Kidney epithelial cell (primary cell): Measurements from ENCODE around the gene PLXDC1. TPM values are rescaled to one million over a fixed set of nuclear protein-coding genes. Genes with fewer than 3 reads are reported as not detected.
"Not testable (repeated sequence)": the region's sequence is repeated elsewhere in the genome, so short reads cannot be mapped to it uniquely, and the experiment has no call there.

Source experiments
- DNase-seq: peaks from one replicate; pipeline ENCODE4 v3.0.0-alpha.2; 2010; ENCODE audit warnings: low read depth
- H3K27me3 ChIP-seq: 2 replicates; pipeline ENCODE4 v1.6.0; 2011; ENCODE audit warnings: low read length; ENCODE audit not compliant: control insufficient read depth, insufficient read depth
- H3K36me3 ChIP-seq: 2 replicates; pipeline ENCODE4 v1.5.1; 2011; ENCODE audit warnings: low read length; ENCODE audit not compliant: control insufficient read depth, insufficient read depth
- H3K4me3 ChIP-seq: 2 replicates; pipeline ENCODE4 v1.5.1; 2011; ENCODE audit warnings: low read depth, mild to moderate bottlenecking, control low read depth, low read length
- total RNA-seq: library from RNA; depleted of rRNA; stranded (reverse); fragments of >200 nt; gene quantifications from 2 replicates; pipeline ENCODE4 v1.2.3, GENCODE V29; 2015
- TF ChIP-seq, protein P1 (sequence below): IDR thresholded peaks from 2 replicates; pipeline ENCODE4 v1.5.1; 2011; ENCODE audit warnings: mild to moderate bottlenecking, moderate library complexity, low read length, control low read depth, inconsistent platforms; ENCODE audit not compliant: insufficient read depth, poor library complexity, severe bottlenecking

PLXDC1 gene
- total RNA-seq, 1 donor from 2014 or later = 0.67 TPM

DNA sequence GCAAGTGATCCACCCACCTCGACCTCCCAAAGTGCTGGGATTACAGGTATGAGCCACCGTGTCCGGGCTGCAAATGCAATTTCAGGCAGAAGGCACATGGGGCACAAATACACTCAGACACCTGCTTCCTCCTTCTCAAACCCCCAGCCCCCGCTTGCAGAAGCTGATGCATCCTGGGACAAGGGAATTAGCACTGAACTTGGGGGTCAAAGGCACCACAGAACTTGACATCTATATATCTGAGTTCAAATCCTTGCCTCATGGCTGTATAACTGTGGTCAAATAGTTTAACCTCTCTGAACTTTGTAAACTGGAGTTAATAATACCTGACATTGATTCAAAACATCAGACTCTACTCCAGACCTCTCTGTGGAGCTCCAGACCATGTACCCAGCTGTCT, 18.7 kb upstream of the PLXDC1 start:
- Histone ChIP-seq H3K4me3 (no peak overlapping the region), H3K27me3 (peaks cover 30% of the 10 kb centered on the region), H3K36me3 (no peaks in the 10 kb centered on the region)
- TF ChIP-seq, protein P1, sequence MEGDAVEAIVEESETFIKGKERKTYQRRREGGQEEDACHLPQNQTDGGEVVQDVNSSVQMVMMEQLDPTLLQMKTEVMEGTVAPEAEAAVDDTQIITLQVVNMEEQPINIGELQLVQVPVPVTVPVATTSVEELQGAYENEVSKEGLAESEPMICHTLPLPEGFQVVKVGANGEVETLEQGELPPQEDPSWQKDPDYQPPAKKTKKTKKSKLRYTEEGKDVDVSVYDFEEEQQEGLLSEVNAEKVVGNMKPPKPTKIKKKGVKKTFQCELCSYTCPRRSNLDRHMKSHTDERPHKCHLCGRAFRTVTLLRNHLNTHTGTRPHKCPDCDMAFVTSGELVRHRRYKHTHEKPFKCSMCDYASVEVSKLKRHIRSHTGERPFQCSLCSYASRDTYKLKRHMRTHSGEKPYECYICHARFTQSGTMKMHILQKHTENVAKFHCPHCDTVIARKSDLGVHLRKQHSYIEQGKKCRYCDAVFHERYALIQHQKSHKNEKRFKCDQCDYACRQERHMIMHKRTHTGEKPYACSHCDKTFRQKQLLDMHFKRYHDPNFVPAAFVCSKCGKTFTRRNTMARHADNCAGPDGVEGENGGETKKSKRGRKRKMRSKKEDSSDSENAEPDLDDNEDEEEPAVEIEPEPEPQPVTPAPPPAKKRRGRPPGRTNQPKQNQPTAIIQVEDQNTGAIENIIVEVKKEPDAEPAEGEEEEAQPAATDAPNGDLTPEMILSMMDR = no peak
- no peak for DNase-seq

DNA sequence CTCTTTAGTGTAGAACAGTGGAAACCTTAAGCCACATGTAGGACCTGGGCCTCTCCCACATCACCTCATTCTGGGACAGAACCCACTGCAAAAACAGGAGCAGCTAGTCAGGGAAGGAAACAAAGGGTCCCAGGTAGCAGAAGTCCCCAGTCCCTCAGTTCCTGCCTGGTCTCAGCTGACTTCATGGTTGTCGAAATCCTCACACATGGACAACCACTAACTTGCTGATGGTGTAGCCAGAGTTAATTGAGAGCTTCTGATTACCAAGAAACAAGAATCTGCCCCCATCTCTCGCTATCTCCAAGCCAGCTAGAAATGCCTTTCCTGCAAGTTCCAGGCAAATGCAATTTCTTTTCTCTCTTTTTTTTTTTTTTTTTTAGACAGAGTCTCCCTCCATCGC, 18.1 kb upstream of the PLXDC1 start:
- peaks cover 36% of the 10 kb centered on the region for H3K27me3 ChIP-seq
- DNase-seq = no peak
- H3K36me3 ChIP-seq = no peaks in the 10 kb centered on the region
- TF ChIP-seq, protein P1 = no peak
- H3K4me3 ChIP-seq = no peak overlapping the region

DNA sequence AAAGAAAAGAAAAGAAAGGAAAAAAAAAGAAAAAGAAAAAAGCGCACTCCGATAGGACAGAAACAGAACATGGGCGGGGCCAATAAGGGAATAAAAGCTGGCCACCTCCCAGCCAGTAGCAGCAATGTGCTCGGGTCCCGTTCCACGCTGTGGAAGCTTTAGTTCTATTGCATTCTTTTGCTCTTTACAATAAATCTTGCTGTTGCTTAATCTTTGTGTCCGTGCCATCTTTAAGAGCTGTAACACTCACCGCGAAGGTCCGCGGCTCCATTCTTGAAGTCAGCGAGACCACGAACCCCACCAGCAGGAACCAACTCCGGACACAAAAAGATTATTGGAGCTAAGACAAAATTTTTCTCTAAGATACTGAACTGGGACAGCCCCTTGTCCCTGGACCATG, 17.7 kb upstream of the PLXDC1 start:
- Histone ChIP-seq H3K27me3 (peaks cover 37% of the 10 kb centered on the region), H3K4me3 (no peak overlapping the region), H3K36me3 (no peaks in the 10 kb centered on the region)
- no peak for DNase-seq
- TF ChIP-seq, protein P1 = no peak

DNA sequence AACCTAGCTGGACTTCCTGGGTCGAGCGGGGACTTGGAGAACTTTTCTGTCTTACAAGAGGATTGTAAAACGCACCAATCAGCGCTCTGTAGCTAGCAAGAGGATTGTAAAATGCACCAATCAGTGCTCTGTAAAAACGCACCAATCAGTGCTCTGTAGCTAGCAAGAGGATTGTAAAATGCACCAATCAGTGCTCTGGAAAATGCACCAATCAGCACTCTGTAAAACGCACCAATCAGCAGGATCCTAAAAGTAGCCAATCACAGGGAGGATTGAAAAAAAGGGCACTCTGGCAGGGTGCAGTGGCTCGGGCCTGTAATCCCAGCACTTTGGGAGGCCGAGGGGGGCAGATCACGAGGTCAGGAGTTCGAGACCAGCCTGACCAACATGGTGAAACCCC, 17.1 kb upstream of the PLXDC1 start:
- not testable (repeated sequence) for H3K4me3 ChIP-seq, H3K36me3 ChIP-seq, DNase-seq
- peaks cover 37% of the 10 kb centered on the region for H3K27me3 ChIP-seq

DNA sequence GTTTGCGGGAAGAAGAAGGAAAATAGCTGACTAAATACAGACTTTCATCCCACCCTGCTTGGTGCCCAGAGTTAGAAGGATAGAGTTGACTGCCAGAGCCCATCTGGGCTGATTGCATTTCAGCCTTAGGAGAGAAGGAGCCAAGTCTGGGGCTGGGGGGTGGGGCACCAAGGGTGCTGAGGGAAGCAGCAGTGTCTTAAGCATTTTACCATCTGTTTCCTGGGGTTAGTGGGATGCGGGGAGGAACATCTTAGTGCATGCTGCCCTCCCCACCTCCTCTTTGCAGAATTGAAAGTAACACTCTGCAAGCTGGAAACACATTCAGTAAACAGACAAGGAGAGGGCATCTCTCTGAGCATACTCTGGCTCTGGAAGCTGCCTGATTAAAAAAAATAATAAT, 16.0 kb upstream of the PLXDC1 start:
- no peak for DNase-seq
- TF ChIP-seq, protein P1 = no peak
- Histone ChIP-seq H3K36me3 (no peaks in the 10 kb centered on the region), H3K4me3 (no peak overlapping the region), H3K27me3 (peaks cover 37% of the 10 kb centered on the region)

DNA sequence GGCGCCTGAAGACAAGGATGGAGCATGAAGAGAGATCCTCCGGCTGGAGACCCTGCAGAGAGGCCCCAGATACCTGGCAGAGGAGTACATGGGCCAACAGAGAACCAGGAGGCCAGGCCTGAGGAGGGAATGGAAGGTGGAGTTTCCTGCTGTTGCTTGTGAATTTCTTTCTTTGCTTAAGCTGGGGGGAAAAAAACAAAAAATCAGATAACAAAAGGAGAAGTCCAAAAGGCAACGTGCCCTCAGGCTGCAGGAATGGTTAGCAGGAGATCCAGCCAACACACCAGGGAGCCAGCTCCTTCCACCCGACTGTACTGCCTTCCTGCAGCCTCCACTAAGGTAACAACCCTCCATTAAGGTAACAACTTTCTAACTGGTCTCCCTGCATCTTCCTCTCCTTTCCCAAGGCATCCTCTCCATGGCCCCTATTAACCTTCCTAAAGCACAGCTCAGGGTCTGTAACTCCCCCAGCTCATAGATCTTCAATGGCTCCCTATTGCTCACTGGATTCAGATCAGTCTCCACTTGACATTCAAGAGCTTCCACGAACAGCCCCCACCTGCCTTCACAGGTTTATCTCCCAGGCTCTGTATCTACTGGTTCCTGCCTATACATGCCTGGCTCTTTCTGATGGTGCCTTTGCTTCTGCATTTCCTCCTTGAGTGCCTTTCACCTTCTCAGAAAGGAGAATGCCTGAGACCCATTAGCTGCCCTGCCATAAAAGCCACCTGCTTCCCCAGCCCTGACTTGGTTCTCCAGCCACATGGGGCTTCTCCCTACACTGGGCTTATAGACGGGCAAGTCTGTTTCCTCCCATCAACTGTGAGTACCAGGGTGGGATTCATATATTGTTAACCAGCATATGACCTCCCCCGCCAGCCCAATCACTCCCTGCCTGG, 15.2 kb upstream of the PLXDC1 start:
- H3K4me3 ChIP-seq = no peak overlapping the region
- TF ChIP-seq, protein P1 = no peak
- no peaks in the 10 kb centered on the region for H3K36me3 ChIP-seq
- DNase-seq = no peak
- peaks cover 37% of the 10 kb centered on the region for H3K27me3 ChIP-seq
